Head of caudate nucleus (tissue), 42 donors: ENCODE results near the gene DIDO1.
A peak's percentile ranks its signal among the peaks of the same experiment; 100 is the strongest.
"Not testable (repeated sequence)": the region's sequence is repeated elsewhere in the genome, so short reads cannot be mapped to it uniquely, and the experiment has no call there.

Experiments
- DNase-seq, 42 donors: peaks; one replicate each; pipeline versions ENCODE4 v3.0.0 to v3.0.0-alpha.2; 2020 to 2021; ENCODE audit warnings: mixed read lengths in 7 of 42
- intact Hi-C: fragments of 100-400 bp; cut with DNase I; formaldehyde crosslinking; loops from one replicate; pipeline ENCODE4 v1.15.0; 2022

Gene DIDO1

GRCh38 chr20:62875419-62876361 is 50.6 kb downstream of the DIDO1 start:
- intact Hi-C loops = no loop called here
- DNase-seq = peak; percentile 61 to 88 (median 78)

GRCh38 chr20:62874964-62875344 is 51.4 kb downstream of the DIDO1 start:
- intact Hi-C loops = no loop called here
- no peak for DNase-seq

- peak; percentile 42 to 87 (median 75) for DNase-seq
- intact Hi-C loops = not testable (repeated sequence)
Observed at GRCh38 chr20:62873681-62874031, 52.6 kb downstream of the DIDO1 start.

GRCh38 chr20:62873280-62873679 is 53.0 kb downstream of the DIDO1 start:
- peak in 15 of 42 donors; percentile 25 to 66 (median 52) for DNase-seq
- intact Hi-C loops = no loop called here

GRCh38 chr20:62872862-62873261 is 53.4 kb downstream of the DIDO1 start:
- DNase-seq = no peak
- intact Hi-C loops = no loop called here

DNA sequence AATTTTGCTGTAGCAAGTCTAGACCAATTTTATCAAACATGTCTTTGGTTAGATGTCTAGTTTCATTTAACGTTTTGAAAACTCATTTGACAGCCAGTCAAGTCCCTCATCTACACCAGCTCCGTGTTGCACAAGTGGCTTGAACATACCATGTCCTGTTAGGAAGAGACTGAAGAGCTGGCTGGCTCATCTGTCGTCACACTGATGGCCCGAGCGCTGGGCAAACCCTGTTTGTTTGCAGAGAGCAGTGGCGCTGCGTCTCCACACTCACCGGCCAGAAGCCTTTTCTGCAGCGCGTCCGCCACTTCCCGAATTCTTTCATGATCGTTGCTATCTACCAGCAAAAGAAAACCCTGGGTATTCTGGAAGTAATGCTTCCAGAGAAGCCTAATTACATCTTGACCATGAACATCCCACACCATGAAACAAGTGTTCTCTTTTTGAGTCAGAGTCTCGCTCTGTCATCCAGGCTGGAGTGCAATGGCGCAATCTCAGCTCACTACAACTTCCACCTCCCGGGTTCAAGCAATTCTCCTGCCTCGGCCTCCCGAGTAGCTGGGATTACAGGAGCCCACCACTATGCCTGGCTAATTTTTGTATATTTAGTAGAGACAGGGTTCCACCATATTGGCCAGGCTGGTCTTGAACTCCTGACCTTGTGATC is 54.0 kb downstream of the DIDO1 start:
- intact Hi-C loops = no loop called here
- no peak for DNase-seq

DNA sequence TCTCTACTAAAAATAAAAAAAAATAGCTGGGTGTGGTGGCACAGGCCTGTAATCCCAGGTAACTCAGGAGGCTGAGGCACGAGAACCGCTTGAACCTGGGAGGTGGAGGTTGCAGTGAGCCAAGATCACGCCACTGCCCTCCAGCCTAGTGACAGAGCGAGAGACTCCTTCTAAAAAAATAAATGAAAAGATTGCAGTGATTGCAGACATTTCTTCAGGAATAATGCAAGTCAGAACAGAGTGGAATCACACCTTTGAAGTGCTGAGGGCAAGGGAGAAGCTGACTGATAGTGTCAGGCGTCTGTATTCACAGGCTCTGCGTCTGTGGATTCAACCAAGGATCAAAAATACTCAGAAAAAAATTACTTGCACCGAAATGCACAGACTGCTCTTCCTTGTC is 62.1 kb downstream of the DIDO1 start:
- DNase-seq = no peak
- intact Hi-C loops = no loop called here

- DNase-seq = peak; percentile 71 to 98 (median 93)
- intact Hi-C loops = no loop called here
Observed at GRCh38 chr20:62861726-62862336, 64.5 kb downstream of the DIDO1 start, which contains the start of gene TCFL5. Gene TCFL5 (minus strand): TSS chr20:62861822. CDS start chr20:62861670, 152 bp downstream.

- intact Hi-C loops = no loop called here
- peak in 9 of 42 donors; percentile 20 to 50 (median 41) for DNase-seq
Observed at GRCh38 chr20:62860924-62861691, 65.2 kb downstream of the DIDO1 start.

- intact Hi-C loops = no loop called here
- DNase-seq = peak in 22 of 42 donors; percentile 23 to 82 (median 57)
Observed at GRCh38 chr20:62860391-62860923, 65.8 kb downstream of the DIDO1 start.

GRCh38 chr20:62859721-62860120 is 66.6 kb downstream of the DIDO1 start:
- intact Hi-C loops = loop anchor here (5.0 kb wide), 1 partner anchor 47 kb away; no protein-coding TSS in a partner anchor
- no peak for DNase-seq

DNA sequence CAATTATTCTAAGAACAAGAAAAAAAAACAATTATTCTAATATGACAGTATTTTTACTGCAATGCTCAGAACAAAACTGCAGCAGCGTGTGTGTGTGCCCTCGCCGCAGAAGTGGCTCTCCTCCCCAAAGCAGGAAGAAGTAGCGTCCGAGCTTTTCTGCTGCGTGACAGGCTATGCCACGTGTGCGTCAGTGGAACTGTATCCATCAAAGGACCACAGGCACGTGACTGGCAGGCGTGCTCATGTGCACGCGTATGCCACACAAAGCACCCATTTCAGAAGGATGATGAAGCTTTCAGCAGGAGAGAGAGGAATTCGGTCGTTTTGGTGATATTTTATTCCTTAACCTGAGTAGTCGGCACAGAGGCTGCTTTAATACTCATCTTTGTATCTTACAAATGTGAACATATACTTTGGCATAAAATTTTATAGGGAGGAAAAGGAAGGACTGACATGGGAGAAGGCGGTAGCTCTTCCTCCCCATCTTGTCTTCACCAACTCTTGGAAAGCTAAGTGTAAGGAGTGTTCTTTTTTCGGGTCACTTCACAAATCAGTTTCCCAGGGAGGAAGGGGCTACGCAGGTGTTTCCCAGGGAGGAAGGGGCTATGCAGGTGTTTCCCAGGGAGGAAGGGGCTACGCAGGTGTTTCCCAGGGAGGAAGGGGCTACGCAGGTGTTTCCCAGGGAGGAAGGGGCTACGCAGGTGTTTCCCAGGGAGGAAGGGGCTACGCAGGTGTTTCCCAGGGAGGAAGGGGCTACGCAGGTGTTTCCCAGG is 68.1 kb downstream of the DIDO1 start:
- intact Hi-C loops = loop anchor here (5.0 kb wide), 1 partner anchor 46 kb away; no protein-coding TSS in a partner anchor
- DNase-seq = peak in 38 of 42 donors; percentile 26 to 89 (median 65)

DNA sequence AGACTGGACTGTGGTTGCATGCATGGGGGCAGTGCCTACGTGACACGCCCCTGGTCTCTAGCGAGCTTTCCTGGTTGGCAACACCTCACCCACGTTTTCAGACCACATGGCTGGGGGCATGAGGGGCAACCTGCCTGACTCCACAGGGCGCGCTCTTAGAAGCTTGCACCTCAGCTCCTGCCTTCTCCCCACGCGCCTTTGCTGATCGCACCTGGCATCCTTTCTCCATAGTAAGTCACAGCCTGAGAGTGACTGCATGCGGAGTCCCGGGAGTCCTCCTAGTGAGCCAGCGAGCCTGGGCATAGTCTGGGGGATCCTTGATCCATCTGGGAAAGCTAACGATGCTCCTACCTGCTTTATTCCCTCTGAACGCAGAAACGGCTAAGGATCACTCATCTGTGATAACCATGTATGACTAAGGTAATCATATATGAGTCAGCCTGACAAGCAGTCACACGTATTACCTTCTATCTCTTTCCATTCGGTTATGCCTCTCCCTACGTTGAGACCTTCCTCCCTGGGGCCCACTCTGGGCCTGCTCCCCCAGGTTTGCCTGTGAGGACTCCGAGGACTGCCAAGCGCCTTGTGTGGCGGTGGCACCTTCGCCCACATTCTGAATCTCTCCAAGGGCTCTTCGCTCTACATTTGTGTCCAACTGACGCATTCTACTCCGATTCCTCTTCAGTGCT is 69.2 kb downstream of the DIDO1 start:
- peak in 1 of 42 donors; percentile 16 for DNase-seq
- intact Hi-C loops = loop anchor here (5.0 kb wide), 1 partner anchor 45 kb away; no protein-coding TSS in a partner anchor

DNA sequence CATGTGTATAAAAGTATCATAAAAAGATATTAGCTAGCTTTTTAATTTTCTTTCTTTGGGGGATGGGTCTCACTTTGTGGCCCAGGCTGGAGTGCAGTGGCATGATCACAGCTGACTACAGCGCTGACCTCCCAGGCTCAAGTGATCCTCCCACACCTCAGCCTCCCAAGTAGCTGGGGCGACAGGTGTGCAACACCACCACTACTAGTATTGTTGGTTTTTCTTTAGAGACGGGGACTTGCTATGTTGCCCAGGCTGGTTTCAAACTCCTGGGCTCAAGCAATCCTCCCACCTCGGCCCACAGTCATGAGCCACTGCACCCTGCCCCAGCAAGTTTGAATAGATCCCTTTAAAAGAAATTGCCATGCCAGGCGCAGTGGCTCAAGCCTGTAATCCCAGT is 71.2 kb downstream of the DIDO1 start:
- no peak for DNase-seq
- intact Hi-C loops = loop anchor here (5.0 kb wide), 1 partner anchor 43 kb away; no protein-coding TSS in a partner anchor

- intact Hi-C loops = no loop called here
- peak in 1 of 42 donors; percentile 9 for DNase-seq
Observed at GRCh38 chr20:62854121-62854520, 72.2 kb downstream of the DIDO1 start.

- DNase-seq = peak in 1 of 42 donors; percentile 10
- intact Hi-C loops = not testable (repeated sequence)
Observed at GRCh38 chr20:62853304-62853703, 73.0 kb downstream of the DIDO1 start.

- intact Hi-C loops = no loop called here
- no peak for DNase-seq
Observed at GRCh38 chr20:62852841-62853240, 73.5 kb downstream of the DIDO1 start.
